H7 (cell line): ENCODE data around the gene LTB. TPM values are rescaled to one million over a fixed set of nuclear protein-coding genes. Genes with fewer than 3 reads are reported as not detected.
"Not testable (repeated sequence)": the region's sequence is repeated elsewhere in the genome, so short reads cannot be mapped to it uniquely, and the experiment has no call there.

Experiments
- DNase-seq: peaks from one replicate; pipeline ENCODE4 v3.0.0; 2012
- H3K27me3 ChIP-seq: 2 replicates; pipeline ENCODE4 v1.6.0; 2011; ENCODE audit warnings: mild to moderate bottlenecking, low read length; ENCODE audit not compliant: control insufficient read depth, insufficient read depth
- H3K36me3 ChIP-seq: replicated peaks from 2 replicates; pipeline ENCODE4 v1.5.1; 2011; ENCODE audit warnings: low read length; ENCODE audit not compliant: control insufficient read depth, insufficient read depth
- H3K4me3 ChIP-seq: 2 replicates; pipeline ENCODE4 v1.5.1; 2011; ENCODE audit warnings: low read depth, mild to moderate bottlenecking, control low read depth, low read length, moderate library complexity; ENCODE audit not compliant: insufficient read depth
- total RNA-seq: library from RNA; depleted of rRNA; stranded (reverse); fragments of >200 nt; shearing (Covaris generic); gene quantifications from 2 replicates; pipeline ENCODE4 v1.2.3, GENCODE V29; 2014

LTB gene
- total RNA-seq, 1 experiment from 2014 or later: 0.35 TPM

- no peaks in the 10 kb centered on the region for H3K27me3 ChIP-seq
- DNase-seq: no peak
- no peak overlapping the region for H3K4me3 ChIP-seq
- peaks cover 11% of the 10 kb centered on the region for H3K36me3 ChIP-seq
Measured at GRCh38 chr6:31558318-31558625, 24.0 kb downstream of the LTB start.

- Histone ChIP-seq H3K27me3 (no peaks in the 10 kb centered on the region), H3K36me3 (peaks cover 11% of the 10 kb centered on the region), H3K4me3 (no peak overlapping the region)
- DNase-seq: peak; percentile 36
Measured at GRCh38 chr6:31557443-31558317, 24.5 kb downstream of the LTB start.

- DNase-seq: peak; percentile 24
- H3K27me3 ChIP-seq: no peaks in the 10 kb centered on the region
- peaks cover 11% of the 10 kb centered on the region for H3K36me3 ChIP-seq
- H3K4me3 ChIP-seq: no peak overlapping the region
Measured at GRCh38 chr6:31556307-31556706, 25.9 kb downstream of the LTB start.

GRCh38 chr6:31551371-31551770, 30.9 kb downstream of the LTB start:
- H3K27me3 ChIP-seq, H3K36me3 ChIP-seq, H3K4me3 ChIP-seq: not testable (repeated sequence)
- DNase-seq: peak; percentile 77

GRCh38 chr6:31548544-31548873, 33.7 kb downstream of the LTB start:
- no peak for DNase-seq
- Histone ChIP-seq H3K27me3 (no peaks in the 10 kb centered on the region), H3K36me3 (peaks cover 4% of the 10 kb centered on the region), H3K4me3 (no peak overlapping the region)

- DNase-seq: no peak
Measured at GRCh38 chr6:31547727-31548543, 34.3 kb downstream of the LTB start.

GRCh38 chr6:31546958-31547726, 35.1 kb downstream of the LTB start, which contains the start of gene NFKBIL1:
Gene NFKBIL1, plus strand, starts transcription at chr6:31547608. Its CDS starts 87 bp downstream, at chr6:31547695.
- peaks cover 4% of the 10 kb centered on the region for H3K36me3 ChIP-seq
- peak; percentile 92 for DNase-seq
- no peaks in the 10 kb centered on the region for H3K27me3 ChIP-seq
- peak within 1 kb of the TSS; percentile 58 for H3K4me3 ChIP-seq

More at GRCh38 chr6:31547727-31548543, 34.3 kb downstream of the LTB start:
- peaks cover 4% of the 10 kb centered on the region for H3K36me3 ChIP-seq
- peak overlapping the region; percentile 4 for H3K4me3 ChIP-seq
- H3K27me3 ChIP-seq: no peaks in the 10 kb centered on the region

GRCh38 chr6:31546339-31546957, 35.8 kb downstream of the LTB start, which contains the start of gene ATP6V1G2:
Gene ATP6V1G2, minus strand, starts transcription at chr6:31546608. Its CDS starts 49 bp downstream, at chr6:31546559.
- Histone ChIP-seq H3K4me3 (peak within 1 kb of the TSS; percentile 58), H3K27me3 (no peaks in the 10 kb centered on the region), H3K36me3 (peaks cover 4% of the 10 kb centered on the region)
- DNase-seq: peak; percentile 86

GRCh38 chr6:31545291-31545690, 36.9 kb downstream of the LTB start:
- no peak for DNase-seq
- Histone ChIP-seq H3K36me3 (peaks cover 5% of the 10 kb centered on the region), H3K27me3 (no peaks in the 10 kb centered on the region), H3K4me3 (no peak overlapping the region)

- no peaks in the 10 kb centered on the region for H3K27me3 ChIP-seq
- H3K36me3 ChIP-seq: peaks cover 11% of the 10 kb centered on the region
Measured at GRCh38 chr6:31544676-31545075, 37.5 kb downstream of the LTB start.

GRCh38 chr6:31543639-31544038, 38.6 kb downstream of the LTB start:
- no peak for DNase-seq
- H3K36me3 ChIP-seq: peaks cover 19% of the 10 kb centered on the region
- H3K4me3 ChIP-seq: no peak overlapping the region
- no peaks in the 10 kb centered on the region for H3K27me3 ChIP-seq

More at GRCh38 chr6:31544676-31545075, 37.5 kb downstream of the LTB start:
- no peak for DNase-seq
- H3K4me3 ChIP-seq: no peak overlapping the region

GRCh38 chr6:31541658-31542521, 40.3 kb downstream of the LTB start, which contains the start of gene DDX39B:
Gene DDX39B, minus strand, starts transcription at chr6:31542003. Its CDS starts 1,471 bp downstream, at chr6:31540532.
- Histone ChIP-seq H3K27me3 (no peaks in the 10 kb centered on the region), H3K36me3 (peaks cover 29% of the 10 kb centered on the region), H3K4me3 (peak within 1 kb of the TSS; percentile 93)
- DNase-seq: peak; percentile 89

GRCh38 chr6:31541059-31541657, 41.1 kb downstream of the LTB start:
- H3K27me3 ChIP-seq: no peaks in the 10 kb centered on the region
- peaks cover 36% of the 10 kb centered on the region for H3K36me3 ChIP-seq
- DNase-seq: peak; percentile 54
- peak overlapping the region; percentile 93 for H3K4me3 ChIP-seq
